Mesothelial cell of epicardium (in vitro differentiated cells): ENCODE results near the gene TIMM29. TPM values are rescaled to one million over a fixed set of nuclear protein-coding genes. Genes with fewer than 3 reads are reported as not detected.

Experiments used
- DNase-seq, 2 experiments: peaks; one replicate each; pipeline ENCODE4 v3.0.0; 2021; ENCODE audit warnings: low spot score in 2 of 2; ENCODE audit not compliant: unreplicated experiment in 2 of 2
- H3K27ac Mint-ChIP-seq: 2 replicates; pipeline ENCODE4 v1.8.0; 2021; ENCODE audit warnings: mixed read lengths
- H3K27me3 Mint-ChIP-seq: 2 replicates; pipeline ENCODE4 v1.8.0; 2021; ENCODE audit warnings: low read depth, mixed read lengths
- H3K36me3 Mint-ChIP-seq: 2 replicates; pipeline ENCODE4 v1.8.0; 2021; ENCODE audit warnings: mixed read lengths
- H3K4me1 Mint-ChIP-seq: 2 replicates; pipeline ENCODE4 v1.8.0; 2021; ENCODE audit warnings: mixed read lengths
- H3K4me3 Mint-ChIP-seq: 2 replicates; pipeline ENCODE4 v1.8.0; 2021; ENCODE audit warnings: mild to moderate bottlenecking, moderate library complexity, mixed read lengths
- H3K9me3 Mint-ChIP-seq: 2 replicates; pipeline ENCODE4 v1.8.0; 2021; ENCODE audit warnings: mixed read lengths
- CTCF ChIP-seq: fragments of 200-600 bp; sonication (generic); IDR thresholded peaks from one replicate; pipeline ENCODE4 v1.5.0; 2021; ENCODE audit warnings: antibody characterized with exemption; ENCODE audit not compliant: unreplicated experiment
- total RNA-seq: library from RNA; stranded (reverse); gene quantifications from 3 replicates; pipeline ENCODE4 v1.2.1, GENCODE V29; 2021

TIMM29 gene
- total RNA-seq, 1 donor from 2014 or later: 31.5 TPM

- Mint-ChIP-seq H3K27me3 (no peaks in the 10 kb centered on the region), H3K36me3 (peaks cover 10% of the 10 kb centered on the region), H3K9me3 (peaks cover 7% of the 10 kb centered on the region), H3K4me1 (peaks cover 11% of the 10 kb centered on the region), H3K4me3 (no peak overlapping the region), H3K27ac (peak overlapping the region; percentile 30)
- no peak for DNase-seq
- TF ChIP-seq CTCF: no peak
These were observed 29.4 kb upstream of the TIMM29 start for GRCh38 chr19:10899151-10899653.

DNA sequence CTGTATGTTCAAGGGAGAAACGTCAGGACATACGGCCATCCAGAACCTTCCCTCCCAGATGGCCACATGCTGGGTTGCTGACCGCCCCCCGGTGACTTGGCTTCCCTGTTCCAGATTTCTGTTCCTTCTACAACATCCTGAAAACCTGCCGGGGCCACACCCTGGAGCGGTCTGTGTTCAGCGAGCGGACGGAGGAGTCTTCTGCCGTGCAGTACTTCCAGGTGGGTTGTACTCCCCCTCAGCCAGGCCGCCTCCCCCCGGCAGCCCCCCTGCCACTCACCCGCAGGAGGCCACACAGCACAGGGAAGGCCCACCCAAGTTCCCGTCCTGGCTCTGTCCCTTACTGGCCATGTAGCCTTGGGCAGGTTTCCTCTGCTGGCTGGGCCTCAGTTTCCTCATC, 20.7 kb upstream of the TIMM29 start:
- Mint-ChIP-seq H3K27ac (no peak overlapping the region), H3K36me3 (peaks cover 19% of the 10 kb centered on the region), H3K4me3 (no peak overlapping the region), H3K9me3 (peaks cover 3% of the 10 kb centered on the region), H3K4me1 (no peaks in the 10 kb centered on the region), H3K27me3 (no peaks in the 10 kb centered on the region)
- no peak for TF ChIP-seq CTCF
- no peak for DNase-seq

GRCh38 chr19:10908380-10908960, 20.1 kb upstream of the TIMM29 start:
- H3K9me3 Mint-ChIP-seq: no peaks in the 10 kb centered on the region
- no peaks in the 10 kb centered on the region for H3K27me3 Mint-ChIP-seq
- no peak overlapping the region for H3K27ac Mint-ChIP-seq
- no peak for TF ChIP-seq CTCF
- H3K36me3 Mint-ChIP-seq: peaks cover 16% of the 10 kb centered on the region
- DNase-seq: no peak
- no peaks in the 10 kb centered on the region for H3K4me1 Mint-ChIP-seq
- H3K4me3 Mint-ChIP-seq: no peak overlapping the region

DNA sequence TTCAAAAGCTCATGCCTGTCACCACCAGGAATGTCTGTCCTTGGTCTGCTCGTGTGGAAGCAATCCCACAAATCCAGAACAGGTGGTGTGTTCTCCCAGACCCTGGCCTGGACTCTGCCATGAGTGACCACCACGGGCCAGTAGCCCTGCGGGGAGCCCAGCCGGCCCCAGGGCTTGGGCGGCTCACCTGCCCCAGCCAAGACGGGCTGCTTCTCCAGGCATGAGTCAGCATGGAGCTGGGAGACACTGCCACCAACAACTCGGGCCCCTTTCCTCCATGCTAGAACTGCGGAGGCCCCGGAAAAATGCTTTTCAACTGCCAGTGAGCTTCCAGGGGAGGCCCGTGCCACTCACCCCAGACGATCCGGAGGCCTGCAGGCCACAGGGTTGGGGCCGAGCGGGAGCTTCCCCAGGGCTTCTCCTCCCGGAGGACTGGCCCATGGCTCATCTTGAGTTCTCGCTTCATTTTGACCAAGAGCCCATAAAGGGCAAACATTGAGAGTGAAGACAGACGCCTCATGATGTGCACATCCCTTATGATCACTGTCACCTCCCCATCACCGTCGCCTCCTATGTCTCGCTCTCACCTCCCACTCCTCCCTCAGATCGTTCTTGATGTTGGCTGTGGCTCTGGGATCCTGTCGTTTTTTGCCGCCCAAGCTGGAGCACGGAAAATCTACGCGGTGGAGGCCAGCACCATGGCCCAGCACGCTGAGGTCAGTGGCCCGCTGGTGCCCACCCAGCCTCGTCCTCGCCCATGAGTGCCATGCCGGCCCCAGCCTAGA, 16.8 kb upstream of the TIMM29 start:
- Mint-ChIP-seq H3K4me1 (no peaks in the 10 kb centered on the region), H3K27ac (no peak overlapping the region), H3K36me3 (peaks cover 15% of the 10 kb centered on the region), H3K27me3 (no peaks in the 10 kb centered on the region), H3K4me3 (no peak overlapping the region), H3K9me3 (no peaks in the 10 kb centered on the region)
- DNase-seq: no peak
- TF ChIP-seq CTCF: no peak

- Mint-ChIP-seq H3K36me3 (peaks cover 16% of the 10 kb centered on the region), H3K4me1 (no peaks in the 10 kb centered on the region), H3K9me3 (no peaks in the 10 kb centered on the region), H3K4me3 (no peak overlapping the region), H3K27ac (no peak overlapping the region), H3K27me3 (no peaks in the 10 kb centered on the region)
- no peak for DNase-seq
- no peak for TF ChIP-seq CTCF
These were observed 16.0 kb upstream of the TIMM29 start for GRCh38 chr19:10912619-10913018.
